Adrenal gland (tissue), 5 donors: ENCODE results near the gene MAPK1IP1L.

Source experiments
- CTCF ChIP-seq, 6 experiments: fragments of 450-650 bp in 4 of 6; fragments of 200-600 bp in 2 of 6; sonication (generic) in 1 of 6; IDR thresholded peaks; 1 replicate in 5 of 6; 2 replicates in 1 of 6; pipeline versions ENCODE4 v1.5.1 to v1.8.0; 2016 to 2021; ENCODE audit warnings: antibody characterized with exemption in 6 of 6, mild to moderate bottlenecking in 2 of 6, moderate library complexity in 1 of 6
- POLR2A ChIP-seq, 2 donors: fragments of 450-650 bp; IDR thresholded peaks; one replicate each; pipeline ENCODE4 v1.6.1; 2017; ENCODE audit warnings: antibody characterized with exemption in 2 of 2, mild to moderate bottlenecking in 2 of 2, moderate library complexity in 1 of 2
- donor health status: DM: no; HTN: no; CAD: no.

GRCh38 chr14:55115861-55116245 is 64.4 kb downstream of the MAPK1IP1L start:
- TF ChIP-seq CTCF (IDR thresholded peaks at IDR 0.05) (no peak), POLR2A (IDR thresholded peaks at IDR 0.05) (no peak)
